Neural progenitor cell (in vitro differentiated cells): Measurements from ENCODE around the gene FLACC1. TPM values are rescaled to one million over a fixed set of nuclear protein-coding genes. Genes with fewer than 3 reads are reported as not detected.

Source experiments
- DNase-seq: peaks from one replicate; pipeline ENCODE4 v3.0.0-alpha.2; 2016; ENCODE audit warnings: low spot score
- H2AFZ ChIP-seq: fragments of 200-600 bp; sonication (generic); replicated peaks from 2 replicates; pipeline ENCODE4 v1.6.1; 2016; ENCODE audit warnings: antibody characterized with exemption
- H3F3A ChIP-seq: fragments of 200-600 bp; sonication (generic); 2 replicates; pipeline ENCODE4 v1.6.1; 2016; ENCODE audit warnings: antibody characterized with exemption, low read depth
- H3K27ac ChIP-seq: fragments of 200-600 bp; sonication (generic); 2 replicates; pipeline ENCODE4 v1.5.1; 2016; ENCODE audit warnings: mild to moderate bottlenecking
- H3K27me3 ChIP-seq: fragments of 200-600 bp; sonication (generic); 2 replicates; pipeline ENCODE4 v1.6.1; 2016; ENCODE audit warnings: mild to moderate bottlenecking, moderate library complexity
- H3K36me3 ChIP-seq: fragments of 200-600 bp; sonication (generic); 2 replicates; pipeline ENCODE4 v1.5.1; 2016
- H3K4me1 ChIP-seq: fragments of 200-600 bp; sonication (generic); 2 replicates; pipeline ENCODE4 v1.6.1; 2016; ENCODE audit warnings: mixed run types
- H3K4me2 ChIP-seq: fragments of 200-600 bp; sonication (generic); 2 replicates; pipeline ENCODE4 v1.6.1; 2016
- H3K4me3 ChIP-seq: fragments of 200-600 bp; sonication (generic); 2 replicates; pipeline ENCODE4 v1.5.1; 2016
- H3K79me2 ChIP-seq: fragments of 200-600 bp; sonication (generic); 2 replicates; pipeline ENCODE4 v1.6.1; 2016; ENCODE audit warnings: low read depth
- H3K9ac ChIP-seq: fragments of 200-600 bp; sonication (generic); 2 replicates; pipeline ENCODE4 v1.6.1; 2016
- H3K9me3 ChIP-seq: fragments of 200-600 bp; sonication (generic); 2 replicates; pipeline ENCODE4 v1.5.1; 2016; ENCODE audit warnings: low read depth
- H4K20me1 ChIP-seq: fragments of 200-600 bp; sonication (generic); 2 replicates; pipeline ENCODE4 v1.6.1; 2016; ENCODE audit warnings: low read depth
- H3K27ac Mint-ChIP-seq: 3 replicates; pipeline ENCODE4 v1.8.0; 2021; ENCODE audit warnings: mixed read lengths
- H3K27me3 Mint-ChIP-seq: 2 replicates; pipeline ENCODE4 v1.8.0; 2022; ENCODE audit warnings: low read depth, mild to moderate bottlenecking, inconsistent platforms, moderate library complexity, mixed read lengths; ENCODE audit not compliant: insufficient read depth
- H3K36me3 Mint-ChIP-seq: 3 replicates; pipeline ENCODE4 v1.8.0; 2021; ENCODE audit warnings: mixed read lengths
- H3K4me1 Mint-ChIP-seq: 3 replicates; pipeline ENCODE4 v1.8.0; 2021; ENCODE audit warnings: mixed read lengths
- H3K4me3 Mint-ChIP-seq: 3 replicates; pipeline ENCODE4 v1.8.0; 2021; ENCODE audit warnings: mild to moderate bottlenecking, moderate library complexity, mixed read lengths
- H3K9me3 Mint-ChIP-seq: 3 replicates; pipeline ENCODE4 v1.8.0; 2020; ENCODE audit warnings: mixed read lengths
- CTCF ChIP-seq: fragments of 200-600 bp; sonication (generic); IDR thresholded peaks from 2 replicates; pipeline ENCODE4 v1.5.1; 2017; ENCODE audit warnings: antibody characterized with exemption, mild to moderate bottlenecking
- EZH2 ChIP-seq: fragments of 200-600 bp; sonication (generic); IDR thresholded peaks from 2 replicates; pipeline ENCODE4 v1.6.1; 2017; ENCODE audit warnings: antibody characterized with exemption, mild to moderate bottlenecking, moderate library complexity
- EZH2phosphoT487 ChIP-seq: fragments of 200-600 bp; sonication (generic); IDR thresholded peaks from 2 replicates; pipeline ENCODE4 v1.6.1; 2017; ENCODE audit warnings: antibody characterized with exemption
- total RNA-seq: library from RNA; depleted of rRNA; stranded (reverse); fragments of >200 nt; gene quantifications from 2 replicates; pipeline ENCODE4 v1.2.3, GENCODE V29; 2015; ENCODE audit warnings: low replicate concordance

FLACC1 gene
- total RNA-seq, 1 donor from 2014 or later: not detected

- no peak overlapping the region for H3K9ac ChIP-seq
- no peak overlapping the region for H3K4me3 ChIP-seq
- no peaks in the 10 kb centered on the region for H3K79me2 ChIP-seq
- Mint-ChIP-seq H3K36me3 (no peaks in the 10 kb centered on the region), H3K4me1 (peaks cover 9% of the 10 kb centered on the region), H3K4me3 (no peak overlapping the region), H3K9me3 (no peaks in the 10 kb centered on the region), H3K27ac (no peak overlapping the region), H3K27me3 (peaks cover 9% of the 10 kb centered on the region)
- H3K9me3 ChIP-seq: no peaks in the 10 kb centered on the region
- H3F3A ChIP-seq: no peaks in the 10 kb centered on the region
- TF ChIP-seq EZH2 (no peak), EZH2phosphoT487 (no peak), CTCF (no peak)
- H3K27me3 ChIP-seq: no peaks in the 10 kb centered on the region
- no peaks in the 10 kb centered on the region for H4K20me1 ChIP-seq
- no peak for DNase-seq
- no peak overlapping the region for H3K27ac ChIP-seq
- no peak overlapping the region for H2AFZ ChIP-seq
- H3K4me1 ChIP-seq: peaks cover 5% of the 10 kb centered on the region
- no peaks in the 10 kb centered on the region for H3K36me3 ChIP-seq
- no peak overlapping the region for H3K4me2 ChIP-seq
Observed at GRCh38 chr2:201349601-201350000, 7.5 kb downstream of the FLACC1 start.

GRCh38 chr2:201348758-201349157, 8.4 kb downstream of the FLACC1 start:
- no peaks in the 10 kb centered on the region for H3K36me3 Mint-ChIP-seq
- H3K36me3 ChIP-seq: no peaks in the 10 kb centered on the region
- peak; percentile 73 for DNase-seq
- H3K4me3 Mint-ChIP-seq: no peak overlapping the region
- H3K27me3 Mint-ChIP-seq: peaks cover 9% of the 10 kb centered on the region
- H3K79me2 ChIP-seq: no peaks in the 10 kb centered on the region
- H3K27ac Mint-ChIP-seq: no peak overlapping the region
- H3K9me3 ChIP-seq: no peaks in the 10 kb centered on the region
- no peak overlapping the region for H2AFZ ChIP-seq
- no peaks in the 10 kb centered on the region for H3F3A ChIP-seq
- no peak overlapping the region for H3K9ac ChIP-seq
- no peak overlapping the region for H3K4me2 ChIP-seq
- H4K20me1 ChIP-seq: no peaks in the 10 kb centered on the region
- no peak overlapping the region for H3K27ac ChIP-seq
- H3K4me1 Mint-ChIP-seq: peaks cover 15% of the 10 kb centered on the region
- H3K9me3 Mint-ChIP-seq: no peaks in the 10 kb centered on the region
- H3K4me1 ChIP-seq: peaks cover 11% of the 10 kb centered on the region
- H3K27me3 ChIP-seq: no peaks in the 10 kb centered on the region
- TF ChIP-seq EZH2phosphoT487: peak; percentile 66
- no peak for TF ChIP-seq EZH2
- no peak for TF ChIP-seq CTCF
- no peak overlapping the region for H3K4me3 ChIP-seq

GRCh38 chr2:201347138-201347537, 10.0 kb downstream of the FLACC1 start:
- H3K36me3 Mint-ChIP-seq: no peaks in the 10 kb centered on the region
- no peak for TF ChIP-seq EZH2
- no peak for TF ChIP-seq EZH2phosphoT487
- no peak for TF ChIP-seq CTCF
- H3K79me2 ChIP-seq: no peaks in the 10 kb centered on the region
- H3K36me3 ChIP-seq: no peaks in the 10 kb centered on the region
- no peaks in the 10 kb centered on the region for H3K9me3 ChIP-seq
- H3K27ac Mint-ChIP-seq: peak overlapping the region; percentile 17
- DNase-seq: no peak
- H3K9me3 Mint-ChIP-seq: no peaks in the 10 kb centered on the region
- no peak overlapping the region for H3K4me3 ChIP-seq
- H2AFZ ChIP-seq: no peak overlapping the region
- no peak overlapping the region for H3K9ac ChIP-seq
- H4K20me1 ChIP-seq: no peaks in the 10 kb centered on the region
- peaks cover 9% of the 10 kb centered on the region for H3K27me3 Mint-ChIP-seq
- peaks cover 18% of the 10 kb centered on the region for H3K4me1 ChIP-seq
- H3F3A ChIP-seq: no peaks in the 10 kb centered on the region
- H3K4me2 ChIP-seq: no peak overlapping the region
- no peak overlapping the region for H3K4me3 Mint-ChIP-seq
- no peak overlapping the region for H3K27ac ChIP-seq
- peaks cover 22% of the 10 kb centered on the region for H3K4me1 Mint-ChIP-seq
- H3K27me3 ChIP-seq: no peaks in the 10 kb centered on the region
